ENCODE measurements around the gene KCNJ14. TPM values are rescaled to one million over a fixed set of nuclear protein-coding genes. Genes with fewer than 3 reads are reported as not detected.

Gene KCNJ14
- total RNA-seq, 1 donor from 2014 or later, result 3.7 TPM

- peaks cover 0 to 19% of the 10 kb centered on the region in 2 donors for H3K36me3 ChIP-seq
- no peaks in the 10 kb centered on the region for H3K9me3 ChIP-seq
- no peak overlapping the region for H3K27ac ChIP-seq
- no peak for DNase-seq (ENCODE audit: extremely low spot score in 2 of 2)
- no peaks in the 10 kb centered on the region for H3K27me3 ChIP-seq
- H3K4me3 ChIP-seq, result no peak overlapping the region
- peaks cover 17% of the 10 kb centered on the region for H3K4me1 ChIP-seq
- intact Hi-C loops (cut with DNase I), result no loop called here
- TF ChIP-seq CTCF (IDR thresholded peaks at IDR 0.05) (no peak), POLR2A (IDR thresholded peaks at IDR 0.05) (no peak), POLR2AphosphoS5 (IDR thresholded peaks at IDR 0.05; ENCODE audit: insufficient read depth in 1 of 2, low read depth in 1 of 2) (no peak)
Measured at GRCh38 chr19:48466561-48467325, 11.4 kb downstream of the KCNJ14 start.

- H3K4me1 ChIP-seq, result peaks cover 17% of the 10 kb centered on the region
- no peak for TF ChIP-seq POLR2A (IDR thresholded peaks at IDR 0.05)
- peak in 1 of 2 donors; percentile 96 for TF ChIP-seq POLR2AphosphoS5 (IDR thresholded peaks at IDR 0.05; ENCODE audit: insufficient read depth in 1 of 2, low read depth in 1 of 2)
- TF ChIP-seq CTCF (IDR thresholded peaks at IDR 0.05), result no peak
- peak overlapping the region; percentile 89 to 94 for H3K4me3 ChIP-seq
- H3K9me3 ChIP-seq, result no peaks in the 10 kb centered on the region
- intact Hi-C loops (cut with DNase I), result no loop called here
- peak; percentile 100 for DNase-seq (ENCODE audit: extremely low spot score in 2 of 2)
- H3K27ac ChIP-seq, result peak overlapping the region; percentile 97
- H3K36me3 ChIP-seq, result peaks cover 0 to 33% of the 10 kb centered on the region in 2 donors
- no peaks in the 10 kb centered on the region for H3K27me3 ChIP-seq
Measured at GRCh38 chr19:48468772-48469288, 13.5 kb downstream of the KCNJ14 start.

GRCh38 chr19:48469289-48469881 is 14.0 kb downstream of the KCNJ14 start, which contains the start of gene CYTH2:
TSS of gene CYTH2 (plus strand) at chr19:48469369. CDS start at chr19:48469508, 139 bp downstream.
- peak in 1 of 2 donors; percentile 90 for TF ChIP-seq POLR2A (IDR thresholded peaks at IDR 0.05)
- TF ChIP-seq CTCF (IDR thresholded peaks at IDR 0.05), result no peak
- peak in 1 of 2 donors; percentile 99 for TF ChIP-seq POLR2AphosphoS5 (IDR thresholded peaks at IDR 0.05; ENCODE audit: insufficient read depth in 1 of 2, low read depth in 1 of 2)
- no peaks in the 10 kb centered on the region for H3K27me3 ChIP-seq
- peaks cover 0 to 38% of the 10 kb centered on the region in 2 donors for H3K36me3 ChIP-seq
- H3K4me1 ChIP-seq, result peaks cover 17% of the 10 kb centered on the region
- H3K27ac ChIP-seq, result peak within 1 kb of the TSS; percentile 97
- no peak for DNase-seq (ENCODE audit: extremely low spot score in 2 of 2)
- no peaks in the 10 kb centered on the region for H3K9me3 ChIP-seq
- H3K4me3 ChIP-seq, result peak within 1 kb of the TSS; percentile 89 to 94
- intact Hi-C loops (cut with DNase I), result no loop called here

GRCh38 chr19:48469934-48470680 is 14.7 kb downstream of the KCNJ14 start:
- TF ChIP-seq CTCF (IDR thresholded peaks at IDR 0.05), result no peak
- no peak for TF ChIP-seq POLR2AphosphoS5 (IDR thresholded peaks at IDR 0.05; ENCODE audit: insufficient read depth in 1 of 2, low read depth in 1 of 2)
- TF ChIP-seq POLR2A (IDR thresholded peaks at IDR 0.05), result no peak
- no peak for DNase-seq (ENCODE audit: extremely low spot score in 2 of 2)
- Histone ChIP-seq H3K27me3 (no peaks in the 10 kb centered on the region), H3K4me3 (peak overlapping the region; percentile 89 to 94), H3K36me3 (peaks cover 0 to 46% of the 10 kb centered on the region in 2 donors), H3K9me3 (no peaks in the 10 kb centered on the region), H3K4me1 (peaks cover 17% of the 10 kb centered on the region), H3K27ac (peak overlapping the region; percentile 97)
- intact Hi-C loops (cut with DNase I), result no loop called here

All from vagina (tissue), 2 donors.